Measurements from ENCODE around the gene NRG2.

Gene NRG2

DNA sequence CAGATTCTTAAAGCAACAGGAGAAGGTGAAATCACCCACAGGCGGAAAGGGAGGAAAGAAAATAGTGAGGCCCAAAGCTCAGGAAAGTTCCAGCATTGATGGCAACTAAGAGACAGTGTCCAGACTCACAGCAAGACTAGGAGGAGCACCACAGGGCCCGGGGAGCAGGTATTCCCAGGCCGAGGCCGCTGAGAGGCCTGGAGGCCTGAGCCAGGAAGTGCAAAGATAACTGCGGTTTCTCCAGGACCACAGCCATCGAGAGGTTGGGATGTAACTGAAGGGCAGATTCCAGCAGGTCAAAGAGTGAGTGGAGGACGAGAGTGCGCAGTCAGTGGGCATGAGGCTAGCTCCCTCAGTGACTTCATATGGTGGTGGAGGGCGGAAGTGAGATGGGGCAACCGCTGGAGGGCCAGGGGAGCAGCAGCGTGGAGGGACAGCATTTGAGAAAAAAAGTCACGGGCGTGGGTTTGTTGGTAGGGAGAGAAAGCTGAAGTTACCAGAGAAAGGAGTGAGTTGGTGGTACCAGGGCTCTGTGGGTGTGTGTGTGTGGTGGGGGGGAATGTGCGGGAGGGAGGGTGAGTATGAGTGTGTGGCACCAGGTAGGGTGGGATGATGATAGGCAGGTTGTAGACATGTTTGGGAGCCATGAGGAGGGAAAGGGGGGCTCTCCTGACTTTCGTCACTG lies 157.8 kb downstream of the NRG2 start:
- H3K4me3 ChIP-seq (ENCODE audit: low read depth, low read length) = no peak overlapping the region

DNA sequence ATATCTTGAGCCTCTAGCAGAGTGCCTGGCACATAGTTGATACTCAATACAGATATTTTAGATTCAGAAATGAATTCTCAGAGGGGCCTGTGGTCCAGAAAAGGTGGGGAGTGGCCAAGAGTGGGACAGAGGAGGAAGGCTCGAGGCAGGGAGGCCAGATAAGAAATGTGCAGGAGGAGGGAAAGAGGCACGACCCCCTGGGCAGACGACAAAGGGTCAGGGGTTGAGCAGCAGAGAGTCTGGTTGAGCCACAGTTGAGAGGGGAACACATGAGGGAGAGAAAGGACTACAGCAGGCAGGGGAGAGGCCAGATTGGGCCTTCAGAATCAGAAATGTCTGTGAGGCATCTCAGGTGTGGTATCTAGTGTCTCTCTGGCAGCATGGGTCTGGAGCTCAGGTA lies 158.4 kb downstream of the NRG2 start:
- no peak overlapping the region for H3K4me3 ChIP-seq (ENCODE audit: low read depth, low read length)

DNA sequence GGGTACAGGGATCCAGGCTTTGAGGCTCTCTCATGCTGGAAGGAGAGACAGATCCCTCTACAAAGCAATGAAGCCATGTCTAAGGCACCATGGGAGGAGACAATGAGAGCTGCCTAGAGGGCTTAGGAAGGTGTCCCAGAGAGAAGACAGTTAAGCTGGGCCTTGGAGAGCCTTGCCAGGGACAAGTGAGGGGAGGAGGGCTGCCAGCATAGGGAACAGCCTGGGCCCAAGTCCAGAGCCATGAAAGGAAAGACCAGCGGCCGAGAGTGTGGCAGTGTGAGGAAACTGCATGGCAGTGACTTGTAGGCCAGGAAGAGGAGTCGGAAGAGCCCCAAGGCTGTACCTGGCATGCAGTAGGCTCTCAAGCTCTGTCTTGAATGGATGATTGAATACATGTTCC lies 159.0 kb downstream of the NRG2 start:
- H3K4me3 ChIP-seq (ENCODE audit: low read depth, low read length) = no peak overlapping the region

DNA sequence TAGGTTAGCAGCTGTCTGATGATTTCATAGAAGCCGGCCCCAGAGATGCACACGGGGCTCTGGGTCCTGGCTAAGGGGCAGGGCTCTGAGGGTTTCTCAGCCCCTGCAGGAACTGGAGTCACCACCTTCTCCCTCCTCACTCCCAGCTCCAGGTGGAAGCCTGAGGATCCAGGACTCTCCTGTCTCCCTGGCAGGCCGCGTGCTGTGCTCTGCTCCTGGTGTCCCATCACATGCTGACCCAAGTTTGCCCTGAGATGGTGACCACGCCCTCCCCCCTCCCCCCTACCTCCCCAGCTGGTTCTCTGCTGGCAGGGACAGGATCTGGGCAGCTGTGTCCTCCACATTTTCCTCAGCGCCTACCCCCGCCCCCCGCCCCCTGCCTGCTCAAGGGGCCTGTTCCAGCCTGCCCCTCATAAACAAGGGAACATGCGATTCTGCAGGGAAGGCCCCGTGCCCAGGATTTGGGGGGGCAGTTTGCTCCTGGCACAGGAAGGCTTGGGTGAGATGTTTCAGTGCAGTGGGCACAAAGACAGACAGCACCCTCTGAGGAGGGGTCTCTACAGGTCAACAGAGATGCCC lies 160.0 kb downstream of the NRG2 start:
- H3K4me3 ChIP-seq (ENCODE audit: low read depth, low read length) = no peak overlapping the region

DNA sequence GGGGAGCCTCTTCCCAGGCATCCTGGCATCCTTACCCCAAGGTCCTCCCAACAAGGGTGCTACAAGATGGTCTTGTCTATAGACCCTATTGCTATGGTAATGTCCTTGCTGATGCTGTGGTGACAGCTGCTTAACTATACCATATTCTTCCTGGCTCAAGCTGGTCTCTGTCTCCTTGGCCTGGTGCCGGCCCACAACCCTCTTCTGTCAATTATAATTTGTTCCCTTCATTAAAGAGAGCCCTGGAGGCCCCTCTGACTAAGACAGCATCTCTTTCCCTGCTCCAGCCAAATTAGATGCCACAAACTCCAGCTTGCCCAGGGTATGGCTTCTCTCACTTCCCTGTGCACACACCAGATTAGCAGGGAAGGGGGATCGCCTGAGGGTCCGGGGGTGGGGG lies 160.8 kb downstream of the NRG2 start:
- no peak overlapping the region for H3K4me3 ChIP-seq (ENCODE audit: low read depth, low read length)

DNA sequence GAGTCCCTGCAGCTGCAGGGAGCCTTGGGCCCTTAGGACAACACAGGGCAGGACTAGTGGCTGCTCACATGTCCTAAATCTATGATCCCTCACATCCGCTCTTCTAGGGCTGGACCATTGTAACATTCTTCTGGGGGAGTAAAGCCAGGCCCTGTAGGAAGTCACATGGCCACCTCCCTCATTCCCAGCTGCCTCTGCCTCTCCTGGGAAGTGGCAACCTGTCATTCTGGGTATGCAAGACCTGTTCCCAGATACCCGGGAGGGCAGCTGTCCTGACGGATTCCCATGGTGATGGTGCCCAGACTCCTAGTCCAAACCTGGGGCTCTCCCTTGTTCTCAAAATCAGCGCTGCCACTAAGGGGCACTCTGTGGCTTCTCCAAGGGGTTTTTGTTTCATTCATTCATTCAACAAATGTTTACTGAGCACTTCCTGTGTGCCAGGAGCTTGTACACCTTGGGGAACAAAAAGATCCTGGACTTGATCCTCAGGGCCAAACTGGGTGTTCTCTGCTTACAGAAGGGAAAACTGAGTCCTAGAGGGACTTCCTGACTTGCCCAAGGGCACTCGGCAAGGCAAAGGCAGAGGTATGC lies 161.9 kb downstream of the NRG2 start:
- no peak overlapping the region for H3K4me3 ChIP-seq (ENCODE audit: low read depth, low read length)

DNA sequence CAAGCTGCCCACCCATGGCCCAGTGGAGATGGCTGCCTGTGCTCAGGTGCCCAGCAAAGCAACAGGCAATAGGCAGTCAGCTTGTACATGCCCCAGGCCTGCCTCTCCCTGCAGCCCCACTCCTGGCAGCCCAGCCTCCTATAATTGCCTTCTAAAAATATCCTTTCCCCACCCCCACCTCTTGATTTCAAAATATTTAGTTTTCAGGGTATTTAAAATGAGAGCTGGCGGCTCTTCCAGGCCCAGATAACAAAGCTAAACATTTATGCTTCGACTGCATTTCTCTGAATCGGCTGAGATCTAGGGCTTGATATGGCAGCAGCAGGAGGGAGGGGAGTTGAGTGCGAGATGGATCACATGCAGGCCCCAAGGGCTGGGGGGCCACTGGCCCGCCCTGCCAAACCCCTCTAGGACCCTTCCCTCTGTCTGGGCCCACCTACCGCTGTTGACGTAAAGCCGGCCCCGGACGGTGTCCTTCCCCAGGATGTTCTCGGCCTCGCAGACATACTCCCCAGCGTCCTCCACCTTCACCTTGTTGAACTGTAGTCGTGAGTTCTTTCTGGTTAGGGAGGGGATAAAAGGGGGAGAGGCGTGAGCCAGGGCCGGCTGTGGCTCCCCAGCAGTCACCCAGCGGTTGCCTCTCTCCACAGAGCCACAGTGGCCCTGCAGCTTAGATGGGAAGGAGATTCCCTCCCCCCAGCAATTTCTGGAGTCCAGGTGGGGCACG lies 162.5 kb downstream of the NRG2 start:
- H3K4me3 ChIP-seq (ENCODE audit: low read depth, low read length) = no peak overlapping the region

DNA sequence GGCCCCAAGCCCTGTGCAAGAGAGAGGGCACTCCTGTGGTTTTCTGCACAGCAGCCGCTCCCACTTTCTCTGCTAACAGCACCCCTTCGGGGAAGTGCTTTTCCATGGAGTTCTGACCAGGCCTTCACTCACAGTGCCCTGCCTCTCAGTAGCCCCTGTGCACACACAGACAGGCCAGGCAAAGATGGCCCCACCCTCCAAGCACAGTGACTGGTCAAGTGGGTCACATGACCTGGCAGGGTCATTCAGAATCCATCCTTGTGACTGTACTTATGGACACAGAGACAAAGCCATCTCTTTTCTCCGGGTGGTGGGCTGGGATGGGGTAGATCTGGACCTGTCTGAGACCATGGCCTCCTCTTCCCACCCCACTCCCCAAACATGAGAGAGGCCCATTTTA lies 165.0 kb downstream of the NRG2 start:
- no peak overlapping the region for H3K4me3 ChIP-seq (ENCODE audit: low read depth, low read length)

DNA sequence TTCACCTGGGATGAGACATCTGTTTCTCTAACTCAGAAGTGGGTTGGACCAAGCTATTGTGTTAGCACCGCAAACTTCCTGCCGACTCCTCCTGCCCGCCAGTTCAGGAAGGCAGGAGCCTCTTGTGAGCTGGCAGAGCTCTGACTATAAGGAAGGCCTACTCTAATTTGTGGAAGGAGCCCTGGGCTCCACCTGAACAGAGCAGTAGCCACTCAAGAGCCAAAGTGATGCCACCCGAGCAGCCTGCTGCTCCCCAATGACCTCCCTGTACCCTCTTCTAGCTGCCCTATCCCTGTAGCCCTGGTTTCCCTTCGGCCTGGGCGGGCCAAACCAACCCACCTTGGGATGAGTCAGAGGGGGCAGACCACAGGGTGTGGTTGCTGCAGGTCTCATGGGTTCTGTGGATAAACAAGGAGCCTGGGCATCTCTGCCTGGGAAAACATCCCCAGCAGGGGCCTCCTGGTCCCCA lies 165.9 kb downstream of the NRG2 start:
- no peak overlapping the region for H3K4me3 ChIP-seq (ENCODE audit: low read depth, low read length)

DNA sequence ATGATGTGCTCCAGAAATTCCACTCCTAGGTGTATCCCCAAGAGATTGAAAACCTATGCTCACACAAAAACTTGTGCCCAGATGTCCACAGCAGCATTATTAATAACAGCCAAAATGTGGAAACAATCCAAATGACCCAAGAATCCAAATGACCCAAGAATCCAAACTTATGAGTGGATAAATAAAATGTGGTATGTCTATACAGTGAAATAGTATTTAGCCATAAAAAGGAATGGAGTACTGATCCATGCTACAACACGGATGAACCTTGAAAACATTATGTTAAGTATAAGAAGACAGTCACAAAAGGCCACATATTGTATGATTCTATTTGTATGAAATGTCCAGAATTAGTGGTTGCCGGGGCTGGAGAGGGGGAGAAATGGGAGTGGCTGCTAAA lies 167.1 kb downstream of the NRG2 start:
- H3K4me3 ChIP-seq (ENCODE audit: low read depth, low read length) = no peak overlapping the region

DNA sequence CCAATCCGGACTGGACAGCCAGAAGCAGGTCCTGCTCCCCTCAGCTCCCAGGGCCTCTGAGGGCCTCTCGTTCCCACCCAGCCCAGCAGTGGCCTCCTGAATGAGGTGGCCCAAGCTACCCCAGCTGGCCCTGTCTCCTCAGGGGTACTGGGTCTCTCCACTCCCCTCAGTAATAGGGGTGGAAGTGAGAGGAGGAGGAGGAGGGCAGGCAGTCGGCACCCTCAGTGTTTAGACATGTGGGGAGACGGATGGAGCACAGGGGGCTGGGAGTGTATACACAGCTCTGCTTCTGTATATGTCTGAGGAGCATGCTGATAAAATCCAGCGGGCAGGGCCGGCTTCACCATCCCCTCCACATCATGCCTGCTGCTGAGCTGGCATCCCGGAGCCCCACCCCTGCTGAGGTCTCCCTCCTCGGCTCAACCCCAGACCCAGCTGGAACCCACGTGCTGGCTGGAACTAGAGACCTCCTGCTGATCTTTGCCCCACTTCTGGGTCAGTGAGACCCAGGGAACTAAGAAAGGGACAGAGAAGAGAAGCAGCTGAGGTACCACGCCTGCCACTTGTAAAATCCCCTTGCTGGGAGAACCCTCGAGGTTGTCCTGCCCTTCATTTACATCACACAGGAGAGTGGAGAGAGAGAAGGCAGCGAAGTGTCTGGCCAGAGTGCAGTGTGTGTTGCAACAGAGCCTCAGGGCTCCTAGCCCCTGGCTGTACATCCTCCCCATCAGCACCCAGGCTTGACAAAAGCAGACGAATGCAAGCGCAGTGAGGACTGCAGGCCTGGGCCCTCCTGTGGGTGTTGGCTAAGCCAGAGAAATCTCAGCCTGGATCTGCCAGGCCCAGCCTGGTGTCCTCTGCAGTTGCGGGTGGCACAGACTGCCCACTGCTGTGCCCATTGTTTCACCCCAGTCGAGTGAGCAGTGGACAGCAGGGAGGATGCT lies 170.0 kb downstream of the NRG2 start:
- H3K4me3 ChIP-seq (ENCODE audit: low read depth, low read length) = no peak overlapping the region

DNA sequence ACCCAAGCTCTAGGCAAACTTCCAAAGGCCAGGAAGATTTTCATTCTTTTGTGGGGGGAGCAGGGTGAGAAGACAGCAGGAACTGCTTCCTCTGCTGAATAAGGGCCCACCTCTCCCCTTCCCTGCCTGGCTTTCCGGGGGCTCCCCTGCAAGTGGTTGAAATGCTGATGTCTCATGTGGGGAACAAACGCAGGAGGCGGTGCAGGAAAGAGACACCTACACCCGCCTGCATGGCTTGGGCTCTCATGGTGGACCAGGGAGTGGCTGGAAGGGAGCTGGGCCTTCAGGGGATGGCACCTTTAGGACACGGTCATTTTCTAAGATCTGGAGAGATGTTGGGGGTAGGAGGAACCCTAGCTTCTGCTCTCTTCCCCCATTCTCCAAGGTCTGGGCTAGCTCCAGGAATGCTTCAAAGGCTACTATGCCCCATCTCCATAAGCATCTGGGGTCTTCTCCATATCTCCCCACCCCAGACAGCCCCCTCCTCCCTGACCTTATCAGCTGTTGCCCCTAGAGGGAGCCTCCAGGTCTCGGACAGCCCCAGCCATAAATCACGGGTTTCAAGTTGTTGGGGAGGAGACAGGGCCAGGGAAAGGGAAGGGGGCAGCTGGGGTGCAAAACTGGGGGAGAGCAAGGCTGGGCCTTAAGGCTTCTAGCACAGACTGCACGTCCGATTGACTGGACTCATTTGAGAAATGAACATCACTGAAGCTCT lies 170.9 kb downstream of the NRG2 start:
- no peak overlapping the region for H3K4me3 ChIP-seq (ENCODE audit: low read depth, low read length)

DNA sequence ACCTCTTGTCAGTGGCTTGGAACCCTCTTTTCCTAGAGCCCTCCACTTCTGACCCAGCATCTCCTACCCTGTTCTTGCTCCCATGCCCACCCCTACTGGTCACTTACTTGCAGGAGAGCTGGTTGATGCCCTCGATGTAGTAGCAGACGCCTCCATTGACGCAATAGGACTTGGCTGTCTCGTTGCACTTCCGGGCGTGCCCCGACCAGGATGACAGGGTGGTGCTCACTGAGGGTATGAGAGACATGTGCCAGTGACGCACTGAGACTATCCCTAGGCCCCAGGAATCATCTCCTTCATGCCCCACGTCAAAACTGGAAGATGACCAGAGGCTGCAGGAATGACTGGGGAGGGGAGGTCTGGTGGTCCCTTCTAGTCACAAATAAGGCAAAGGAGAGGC lies 171.5 kb downstream of the NRG2 start:
- no peak overlapping the region for H3K4me3 ChIP-seq (ENCODE audit: low read depth, low read length)

DNA sequence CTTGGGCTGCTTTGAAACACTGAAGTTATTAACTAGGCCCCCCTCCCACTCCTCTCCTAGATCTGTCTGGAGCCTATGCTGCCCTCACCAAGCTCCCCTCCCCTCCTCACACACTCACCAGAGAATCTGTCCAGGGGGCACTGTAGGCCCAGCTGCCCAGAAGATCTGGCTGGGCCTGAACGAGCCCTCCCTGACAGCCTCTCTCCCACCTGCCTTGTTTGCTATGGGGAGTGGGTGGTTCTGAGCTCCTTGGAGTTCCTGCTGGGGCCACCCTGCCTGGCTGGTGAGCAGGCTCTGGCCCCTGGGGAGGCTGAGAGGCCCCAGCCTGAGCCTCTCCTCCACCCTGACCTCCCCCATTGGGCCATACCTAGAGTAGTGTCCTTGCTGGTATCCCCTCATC lies 172.4 kb downstream of the NRG2 start:
- no peak overlapping the region for H3K4me3 ChIP-seq (ENCODE audit: low read depth, low read length)

DNA sequence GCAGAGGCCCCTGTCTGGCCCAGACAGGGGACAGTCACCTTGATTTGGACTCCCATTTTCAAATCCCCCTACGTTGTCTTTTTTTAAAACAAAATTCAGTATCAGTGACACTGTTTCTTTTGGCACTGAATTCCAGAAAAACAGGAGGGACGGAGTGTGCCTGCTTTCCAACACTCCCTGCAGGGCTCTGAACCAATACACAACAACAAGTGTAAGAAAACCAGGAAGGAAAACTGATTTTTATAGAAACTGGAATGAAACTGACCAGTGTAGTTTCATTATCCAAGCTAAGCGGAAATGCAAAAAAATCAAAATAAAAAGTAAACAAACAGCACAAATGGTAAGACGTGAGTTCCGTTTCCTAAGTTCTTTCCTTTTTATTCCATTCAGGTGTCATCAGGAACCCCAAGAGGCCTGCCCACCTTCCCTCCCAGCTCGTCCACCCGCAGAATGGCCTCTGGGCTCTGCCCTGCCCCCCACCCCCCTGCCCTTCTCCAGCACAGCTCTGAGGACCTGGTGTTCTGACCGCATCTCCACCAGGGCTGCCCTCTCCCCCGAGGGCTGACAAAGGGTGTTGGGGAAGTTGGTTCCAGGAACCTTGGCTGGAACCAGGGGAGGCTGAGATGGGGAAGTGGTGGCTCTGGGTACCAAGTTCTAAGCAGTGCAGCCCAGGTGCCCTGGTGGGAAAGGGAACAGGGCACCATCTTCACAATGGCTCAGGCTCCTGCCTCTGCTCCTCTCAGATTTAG lies 173.9 kb downstream of the NRG2 start:
- no peak overlapping the region for H3K4me3 ChIP-seq (ENCODE audit: low read depth, low read length)

DNA sequence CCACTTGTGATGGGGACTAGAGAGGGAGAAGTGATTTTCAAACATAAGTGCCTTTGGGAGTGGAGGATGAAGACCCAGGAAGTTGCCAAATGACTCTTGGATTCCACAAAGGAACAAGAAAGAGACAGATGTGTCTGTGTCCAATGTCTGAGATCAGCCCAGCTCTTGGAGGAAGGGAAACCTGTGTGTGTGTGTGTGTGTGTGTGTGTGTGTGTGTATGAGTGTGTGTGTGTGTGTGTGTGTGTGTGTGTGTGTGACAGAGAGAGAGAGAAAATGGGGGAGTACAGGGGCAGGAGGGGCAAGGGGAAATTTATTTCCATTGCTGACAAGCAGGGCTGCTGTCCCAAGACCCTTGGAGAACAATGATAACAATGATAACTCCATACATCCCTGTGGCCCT lies 175.5 kb downstream of the NRG2 start:
- H3K4me3 ChIP-seq (ENCODE audit: low read depth, low read length) = no peak overlapping the region

DNA sequence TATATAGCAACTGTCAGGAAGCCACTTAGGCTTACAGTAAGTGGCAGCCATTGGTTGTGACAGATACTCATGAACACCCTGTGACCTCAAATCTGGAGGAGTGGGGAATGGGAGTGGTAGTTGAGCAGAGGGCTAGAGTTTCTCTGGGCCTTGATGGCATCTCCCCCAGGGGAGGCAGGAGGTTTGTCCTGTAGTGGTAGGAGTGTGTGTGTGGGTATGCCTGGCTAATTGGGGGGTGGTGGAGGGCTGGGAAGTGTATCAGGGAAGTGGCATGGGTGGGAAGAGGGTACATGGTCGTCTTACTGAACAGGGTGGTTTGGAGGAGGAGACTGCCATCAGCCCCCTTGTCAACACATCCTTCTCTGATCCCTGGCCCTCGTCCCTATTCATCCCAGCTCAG lies 176.0 kb downstream of the NRG2 start:
- H3K4me3 ChIP-seq (ENCODE audit: low read depth, low read length) = no peak overlapping the region

DNA sequence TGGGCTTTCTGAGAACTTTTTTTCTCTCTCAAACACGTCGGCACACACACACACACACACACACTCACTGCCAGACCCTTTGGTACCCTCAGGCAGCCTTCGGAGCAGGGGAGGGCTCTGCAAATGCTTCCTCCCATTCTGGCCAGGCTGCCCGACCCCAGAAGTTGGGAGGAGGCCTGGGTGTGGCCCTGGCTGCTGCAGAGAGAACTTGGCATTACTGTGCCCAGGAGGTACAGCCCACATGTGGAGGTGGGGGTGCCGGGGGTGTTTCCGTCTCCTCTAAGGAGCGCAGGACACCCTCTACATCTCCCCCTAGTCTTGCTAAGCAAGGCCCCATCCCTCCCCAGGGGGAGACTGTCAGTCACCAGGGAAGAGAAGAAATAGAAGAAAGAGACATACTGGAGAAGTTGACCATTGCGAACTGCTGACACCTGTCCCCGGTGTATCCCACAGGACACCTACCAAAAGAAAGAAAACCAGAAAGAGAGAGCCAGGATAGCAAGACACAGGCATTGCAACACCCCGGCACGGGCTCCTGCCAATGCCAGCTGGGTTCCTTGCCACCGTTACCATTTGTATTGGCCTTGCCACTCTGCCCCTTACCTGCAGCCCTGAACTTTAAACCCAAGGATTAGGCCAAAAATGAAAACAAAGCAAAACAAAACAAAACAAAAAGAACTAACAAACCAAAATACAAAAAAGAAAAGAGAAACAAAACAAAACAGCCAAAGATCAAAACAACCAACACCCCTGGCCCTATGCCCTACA lies 178.2 kb downstream of the NRG2 start:
- H3K4me3 ChIP-seq (ENCODE audit: low read depth, low read length) = no peak overlapping the region

Data from iPS-11a (cell line).